ENCODE results near the gene SRSF10.

GRCh38 chr1:23930270-23930669, 49.9 kb downstream of the SRSF10 start:
- no peak for TF ChIP-seq CTCF (IDR thresholded peaks at IDR 0.05; ENCODE audit: low read length)
- TF ChIP-seq EZH2 (IDR thresholded peaks at IDR 0.05; ENCODE audit: borderline replicate concordance, low read length) = no peak
